ENCODE data around the gene FBXO17. TPM values are rescaled to one million over a fixed set of nuclear protein-coding genes. Genes with fewer than 3 reads are reported as not detected.
"Not testable (repeated sequence)": the region's sequence is repeated elsewhere in the genome, so short reads cannot be mapped to it uniquely, and the experiment has no call there.

The FBXO17 gene
- polyA plus RNA-seq, 4 donors = 51.3 to 93.4 (median 81.1) TPM

GRCh38 chr19:38980583-38981374 is 5.2 kb upstream of the FBXO17 start:
- DNase-seq (ENCODE audit: low read depth in 4 of 4, low spot score in 2 of 4) = no peak

- no peak for DNase-seq (ENCODE audit: low read depth in 4 of 4, low spot score in 2 of 4)
Observed at GRCh38 chr19:38979812-38980211, 4.3 kb upstream of the FBXO17 start.

GRCh38 chr19:38978326-38978689 is 2.8 kb upstream of the FBXO17 start:
- DNase-seq (ENCODE audit: low read depth in 4 of 4, low spot score in 2 of 4) = no peak

- DNase-seq (ENCODE audit: low read depth in 4 of 4, low spot score in 2 of 4) = no peak
Observed at GRCh38 chr19:38977445-38978325, 2.1 kb upstream of the FBXO17 start.

- DNase-seq (ENCODE audit: low read depth in 4 of 4, low spot score in 2 of 4) = peak in 3 of 4 donors; percentile 36 to 55 (median 40)
Observed at GRCh38 chr19:38975861-38976271, 324 bp upstream of the FBXO17 start.

- DNase-seq (ENCODE audit: low read depth in 4 of 4, low spot score in 2 of 4) = peak in 1 of 4 donors; percentile 59
Observed at GRCh38 chr19:38974624-38975213, 823 bp downstream of the FBXO17 start.

- no peak for DNase-seq (ENCODE audit: low read depth in 4 of 4, low spot score in 2 of 4)
Observed at GRCh38 chr19:38971672-38972071, 3.9 kb downstream of the FBXO17 start.

- no peak for DNase-seq (ENCODE audit: low read depth in 4 of 4, low spot score in 2 of 4)
Observed at GRCh38 chr19:38970664-38971532, 4.6 kb downstream of the FBXO17 start.

- DNase-seq (ENCODE audit: low read depth in 4 of 4, low spot score in 2 of 4) = not testable (repeated sequence)
Observed at GRCh38 chr19:38966149-38966548, 9.4 kb downstream of the FBXO17 start.

GRCh38 chr19:38964738-38965137 is 10.8 kb downstream of the FBXO17 start:
- DNase-seq (ENCODE audit: low read depth in 4 of 4, low spot score in 2 of 4) = no peak

- no peak for DNase-seq (ENCODE audit: low read depth in 4 of 4, low spot score in 2 of 4)
Observed at GRCh38 chr19:38959618-38960017, 15.9 kb downstream of the FBXO17 start.

- DNase-seq (ENCODE audit: low read depth in 4 of 4, low spot score in 2 of 4) = no peak
Observed at GRCh38 chr19:38958301-38958700, 17.2 kb downstream of the FBXO17 start.

GRCh38 chr19:38956264-38956663 is 19.3 kb downstream of the FBXO17 start:
- no peak for DNase-seq (ENCODE audit: low read depth in 4 of 4, low spot score in 2 of 4)

- no peak for DNase-seq (ENCODE audit: low read depth in 4 of 4, low spot score in 2 of 4)
Observed at GRCh38 chr19:38953677-38954076, 21.9 kb downstream of the FBXO17 start.

- DNase-seq (ENCODE audit: low read depth in 4 of 4, low spot score in 2 of 4) = peak in 3 of 4 donors; percentile 45 to 68 (median 57)
Observed at GRCh38 chr19:38952395-38953165, 23.0 kb downstream of the FBXO17 start.

- no peak for DNase-seq (ENCODE audit: low read depth in 4 of 4, low spot score in 2 of 4)
Observed at GRCh38 chr19:38951187-38951586, 24.4 kb downstream of the FBXO17 start.

- DNase-seq (ENCODE audit: low read depth in 4 of 4, low spot score in 2 of 4) = peak in 2 of 4 donors; percentile 61 to 73
Observed at GRCh38 chr19:38949580-38950367, 25.8 kb downstream of the FBXO17 start.

- DNase-seq (ENCODE audit: low read depth in 4 of 4, low spot score in 2 of 4) = no peak
Observed at GRCh38 chr19:38946229-38947010, 29.1 kb downstream of the FBXO17 start.

Data from left renal cortex interstitium (tissue), 4 donors.